ENCODE results near the gene ADGRG2. TPM values are rescaled to one million over a fixed set of nuclear protein-coding genes. Genes with fewer than 3 reads are reported as not detected.

The ADGRG2 gene
- total RNA-seq, 4 donors from 2014 or later = 0.83 to 2.7 (median 2.1) TPM

DNA sequence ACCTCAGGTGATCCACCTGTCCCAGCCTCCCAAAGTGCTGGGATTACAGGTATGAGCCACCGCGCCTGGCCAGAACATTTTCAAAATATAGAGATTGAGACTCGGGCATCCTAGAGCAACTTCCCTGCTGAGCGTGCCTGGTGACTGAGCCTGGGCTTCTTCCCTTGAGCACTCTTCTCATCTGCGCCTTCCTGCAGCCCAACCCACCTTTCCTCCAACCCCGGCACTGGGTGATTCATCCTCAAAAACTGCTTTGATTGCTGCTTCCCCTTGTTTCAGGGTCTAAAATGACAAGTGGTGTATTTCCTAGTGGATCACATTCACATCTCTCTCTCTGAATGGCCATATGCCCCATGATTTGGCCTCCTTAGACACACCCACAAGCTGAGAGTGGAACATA lies 176.1 kb downstream of the ADGRG2 start:
- intact Hi-C loops (cut with DNase I) = no loop called here
- no peak overlapping the region for H3K4me3 ChIP-seq
- WGBS = 86% methylated on average over 6 of the region's 6 CpGs
- no peak for DNase-seq (ENCODE audit: extremely low spot score)
- H3K27ac ChIP-seq (replicated peaks in 1 of 4) = no peak overlapping the region
- no peaks in the 10 kb centered on the region for H3K9me3 ChIP-seq
- peaks cover 0 to 57% (median 12%) of the 10 kb centered on the region in 4 donors for H3K36me3 ChIP-seq
- H3K27me3 ChIP-seq = no peaks in the 10 kb centered on the region
- no peak for TF ChIP-seq POLR2A (IDR thresholded peaks at IDR 0.05; ENCODE audit: low read depth)
- no peak for TF ChIP-seq EP300 (IDR thresholded peaks at IDR 0.05)
- TF ChIP-seq, protein P1, sequence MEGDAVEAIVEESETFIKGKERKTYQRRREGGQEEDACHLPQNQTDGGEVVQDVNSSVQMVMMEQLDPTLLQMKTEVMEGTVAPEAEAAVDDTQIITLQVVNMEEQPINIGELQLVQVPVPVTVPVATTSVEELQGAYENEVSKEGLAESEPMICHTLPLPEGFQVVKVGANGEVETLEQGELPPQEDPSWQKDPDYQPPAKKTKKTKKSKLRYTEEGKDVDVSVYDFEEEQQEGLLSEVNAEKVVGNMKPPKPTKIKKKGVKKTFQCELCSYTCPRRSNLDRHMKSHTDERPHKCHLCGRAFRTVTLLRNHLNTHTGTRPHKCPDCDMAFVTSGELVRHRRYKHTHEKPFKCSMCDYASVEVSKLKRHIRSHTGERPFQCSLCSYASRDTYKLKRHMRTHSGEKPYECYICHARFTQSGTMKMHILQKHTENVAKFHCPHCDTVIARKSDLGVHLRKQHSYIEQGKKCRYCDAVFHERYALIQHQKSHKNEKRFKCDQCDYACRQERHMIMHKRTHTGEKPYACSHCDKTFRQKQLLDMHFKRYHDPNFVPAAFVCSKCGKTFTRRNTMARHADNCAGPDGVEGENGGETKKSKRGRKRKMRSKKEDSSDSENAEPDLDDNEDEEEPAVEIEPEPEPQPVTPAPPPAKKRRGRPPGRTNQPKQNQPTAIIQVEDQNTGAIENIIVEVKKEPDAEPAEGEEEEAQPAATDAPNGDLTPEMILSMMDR (IDR thresholded peaks at IDR 0.05) = no peak
- H3K4me1 ChIP-seq = no peaks in the 10 kb centered on the region

- H3K4me1 ChIP-seq = no peaks in the 10 kb centered on the region
- H3K27me3 ChIP-seq = no peaks in the 10 kb centered on the region
- no peak overlapping the region for H3K4me3 ChIP-seq
- intact Hi-C loops (cut with DNase I) = no loop called here
- DNase-seq (ENCODE audit: extremely low spot score) = no peak
- no peak overlapping the region for H3K27ac ChIP-seq (replicated peaks in 1 of 4)
- TF ChIP-seq POLR2AphosphoS5 (IDR thresholded peaks at IDR 0.05) (no peak), POLR2A (IDR thresholded peaks at IDR 0.05; ENCODE audit: low read depth) (no peak), EP300 (IDR thresholded peaks at IDR 0.05) (no peak)
- TF ChIP-seq, protein P1 (IDR thresholded peaks at IDR 0.05) = no peak
- H3K36me3 ChIP-seq = peaks cover 0 to 57% (median 10%) of the 10 kb centered on the region in 4 donors
- WGBS = 87% methylated on average over 2 of the region's 2 CpGs
- no peaks in the 10 kb centered on the region for H3K9me3 ChIP-seq
Observed at GRCh38 chrX:18945483-18945882, 176.8 kb downstream of the ADGRG2 start.

- Histone ChIP-seq H3K36me3 (peaks cover 0 to 52% (median 11%) of the 10 kb centered on the region in 4 donors), H3K27ac (replicated peaks in 1 of 4) (no peak overlapping the region)
- TF ChIP-seq, protein P1 (IDR thresholded peaks at IDR 0.05) = no peak
- TF ChIP-seq POLR2AphosphoS5 (IDR thresholded peaks at IDR 0.05) (no peak), EP300 (IDR thresholded peaks at IDR 0.05) (no peak), POLR2A (IDR thresholded peaks at IDR 0.05; ENCODE audit: low read depth) (no peak)
Observed at GRCh38 chrX:18944482-18944881, 177.8 kb downstream of the ADGRG2 start.

GRCh38 chrX:18941896-18942295 lies 180.4 kb downstream of the ADGRG2 start:
- no peak overlapping the region for H3K27ac ChIP-seq (replicated peaks in 1 of 4)
- H3K4me1 ChIP-seq = no peaks in the 10 kb centered on the region
- WGBS = 78% methylated on average over 2 of the region's 2 CpGs
- intact Hi-C loops (cut with DNase I) = no loop called here
- DNase-seq (ENCODE audit: extremely low spot score) = no peak
- no peaks in the 10 kb centered on the region for H3K27me3 ChIP-seq
- H3K9me3 ChIP-seq = no peaks in the 10 kb centered on the region
- no peak for TF ChIP-seq EP300 (IDR thresholded peaks at IDR 0.05)
- TF ChIP-seq, protein P1 (IDR thresholded peaks at IDR 0.05) = no peak
- no peak for TF ChIP-seq POLR2AphosphoS5 (IDR thresholded peaks at IDR 0.05)
- no peak for TF ChIP-seq POLR2A (IDR thresholded peaks at IDR 0.05; ENCODE audit: low read depth)
- no peak overlapping the region for H3K4me3 ChIP-seq
- peaks cover 0 to 50% (median 17%) of the 10 kb centered on the region in 4 donors for H3K36me3 ChIP-seq

More at GRCh38 chrX:18944482-18944881, 177.8 kb downstream of the ADGRG2 start:
- DNase-seq (ENCODE audit: extremely low spot score) = no peak
- Histone ChIP-seq H3K4me1 (no peaks in the 10 kb centered on the region), H3K4me3 (no peak overlapping the region), H3K9me3 (no peaks in the 10 kb centered on the region), H3K27me3 (no peaks in the 10 kb centered on the region)
- 70% methylated on average over 4 of the region's 4 CpGs for WGBS
- intact Hi-C loops (cut with DNase I) = no loop called here

Other genes with a start within 250 kb of the ADGRG2 start
- 10 to 100 TPM in 3 of 4 donors, 1 to 10 TPM in 1; 9.8 to 20.7 (median 15.4) TPM for gene PHKA2, start 138.4 kb downstream of the ADGRG2 start, total RNA-seq
- 100 to 1,000 TPM in 1 of 4 donors, 10 to 100 TPM in 3; 45.7 to 137 (median 78.8) TPM for gene PDHA1, start 221.5 kb upstream of the ADGRG2 start, total RNA-seq

Measured in esophagus muscularis mucosa (tissue), 4 donors.